ENCODE results near the gene ACP6. TPM values are rescaled to one million over a fixed set of nuclear protein-coding genes. Genes with fewer than 3 reads are reported as not detected.

The ACP6 gene
- total and polyA plus RNA-seq, 2 of the 13 experiments (the other 11 are each of a cell fraction or from before 2014, with no cell fraction given), result 18.1 to 33.7 TPM

GRCh38 chr1:147669469-147670318, 630 bp downstream of the ACP6 start (continued):
- TF ChIP-seq RXRB (CRISPR knock-in tag; IDR thresholded peaks at IDR 0.05; ENCODE audit: borderline replicate concordance) (no peak; the same call in 1 of the 2 replicates), ZNF784 (CRISPR knock-in tag; IDR thresholded peaks at IDR 0.05; ENCODE audit: borderline replicate concordance) (0 out of 2 replicates have a peak, but pooled peaks have one; percentile 36), TRIM24 (CRISPR knock-in tag; IDR thresholded peaks at IDR 0.05) (no peak), GFI1 (CRISPR knock-in tag; IDR thresholded peaks at IDR 0.05; ENCODE audit: borderline replicate concordance) (no peak), HOXA5 (CRISPR knock-in tag; IDR thresholded peaks at IDR 0.05) (no peak), ZMYM4 (CRISPR knock-in tag; IDR thresholded peaks at IDR 0.05) (no peak), ZNF605 (CRISPR knock-in tag; IDR thresholded peaks at IDR 0.05) (0 out of 2 replicates have a peak, but pooled peaks have one; percentile 29), ZC3H13 (CRISPR knock-in tag; IDR thresholded peaks at IDR 0.05) (0 out of 2 replicates have a peak, but pooled peaks have one; percentile 19), HBP1 (CRISPR knock-in tag; IDR thresholded peaks at IDR 0.05; ENCODE audit: low read depth) (no peak), E2F5 (CRISPR knock-in tag; conservative IDR thresholded peaks at IDR 0.05) (no peak), IRF9 (CRISPR knock-in tag; IDR thresholded peaks at IDR 0.05; ENCODE audit: borderline replicate concordance) (no peak), SMARCE1 (IDR thresholded peaks at IDR 0.05; ENCODE audit: borderline replicate concordance) (no peak), ZNF616 (CRISPR knock-in tag; IDR thresholded peaks at IDR 0.05; ENCODE audit: low read depth) (peak; percentile 69; the same call in 1 of the 2 replicates), NR2F2 (IDR thresholded peaks at IDR 0.05; ENCODE audit: borderline replicate concordance, low read depth) (no peak), ZNF24 (IDR thresholded peaks at IDR 0.05) (no peak), NR2C2 (CRISPR knock-in tag; IDR thresholded peaks at IDR 0.05; ENCODE audit: borderline replicate concordance) (0 out of 2 replicates have a peak, but pooled peaks have one; percentile 29), FOXP1 (IDR thresholded peaks at IDR 0.05) (no peak), FOXP1 (CRISPR knock-in tag; IDR thresholded peaks at IDR 0.05) (no peak), MLXIP (CRISPR knock-in tag; IDR thresholded peaks at IDR 0.05; ENCODE audit: borderline replicate concordance) (no peak), NCOA2 (CRISPR knock-in tag; IDR thresholded peaks at IDR 0.05) (no peak), ZBTB1 (CRISPR knock-in tag; IDR thresholded peaks at IDR 0.05; ENCODE audit: borderline replicate concordance) (no peak), ARNT2 (CRISPR knock-in tag; IDR thresholded peaks at IDR 0.05; ENCODE audit: low read depth) (peak; percentile 20; the same call in 1 of the 2 replicates), ZBTB3 (CRISPR knock-in tag; IDR thresholded peaks at IDR 0.05; ENCODE audit: borderline replicate concordance, low read depth) (no peak; the same call in 1 of the 2 replicates)
